HG03520 (cell line): ENCODE data around the gene EPC2.

Experiments
- ATAC-seq: cut with Tn5 transposase; IDR thresholded peaks from one replicate; pipeline ENCODE4 v1.9.1; 2021; ENCODE audit warnings: mild to moderate bottlenecking, moderate library complexity; ENCODE audit not compliant: unreplicated experiment

The EPC2 gene

GRCh38 chr2:148643998-148644882, at the start of gene EPC2:
TSS of gene EPC2 (plus strand) at chr2:148644751. CDS start at chr2:148645018, 267 bp downstream.
- peak; percentile 45 for ATAC-seq

GRCh38 chr2:148596018-148596417, 48.5 kb upstream of the EPC2 start:
- no peak for ATAC-seq

GRCh38 chr2:148599109-148599991, 45.2 kb upstream of the EPC2 start:
- no peak for ATAC-seq

GRCh38 chr2:148602885-148603561, 41.5 kb upstream of the EPC2 start:
- peak; percentile 17 for ATAC-seq

GRCh38 chr2:148603562-148603920, 41.0 kb upstream of the EPC2 start:
- peak; percentile 99 for ATAC-seq

GRCh38 chr2:148604927-148605326, 39.6 kb upstream of the EPC2 start:
- no peak for ATAC-seq

GRCh38 chr2:148607566-148607965, 37.0 kb upstream of the EPC2 start:
- ATAC-seq = no peak

GRCh38 chr2:148613231-148614013, 31.1 kb upstream of the EPC2 start:
- ATAC-seq = no peak

- peak; percentile 21 for ATAC-seq
These were observed 30.6 kb upstream of the EPC2 start for GRCh38 chr2:148614014-148614321.

- peak; percentile 98 for ATAC-seq
These were observed 30.1 kb upstream of the EPC2 start for GRCh38 chr2:148614322-148615049.

GRCh38 chr2:148615381-148615841, 29.1 kb upstream of the EPC2 start:
- no peak for ATAC-seq

GRCh38 chr2:148616662-148617061, 27.9 kb upstream of the EPC2 start:
- ATAC-seq = no peak

GRCh38 chr2:148617219-148617618, 27.3 kb upstream of the EPC2 start:
- ATAC-seq = no peak

GRCh38 chr2:148619560-148620195, 24.9 kb upstream of the EPC2 start:
- no peak for ATAC-seq

GRCh38 chr2:148622366-148622765, 22.2 kb upstream of the EPC2 start:
- no peak for ATAC-seq

GRCh38 chr2:148623086-148623485, 21.5 kb upstream of the EPC2 start:
- ATAC-seq = no peak

GRCh38 chr2:148627224-148627623, 17.3 kb upstream of the EPC2 start:
- no peak for ATAC-seq

GRCh38 chr2:148634749-148635148, 9.8 kb upstream of the EPC2 start:
- ATAC-seq = no peak

- ATAC-seq = no peak
These were observed 6.0 kb upstream of the EPC2 start for GRCh38 chr2:148638543-148638942.
